EH (cell line): ENCODE measurements around the gene VAMP8.
"Not testable (repeated sequence)": the region's sequence is repeated elsewhere in the genome, so short reads cannot be mapped to it uniquely, and the experiment has no call there.

Source experiments
- DNase-seq: peaks from one replicate; pipeline ENCODE4 v3.0.0-alpha.2; 2015; ENCODE audit warnings: low read depth

VAMP8 gene

DNA sequence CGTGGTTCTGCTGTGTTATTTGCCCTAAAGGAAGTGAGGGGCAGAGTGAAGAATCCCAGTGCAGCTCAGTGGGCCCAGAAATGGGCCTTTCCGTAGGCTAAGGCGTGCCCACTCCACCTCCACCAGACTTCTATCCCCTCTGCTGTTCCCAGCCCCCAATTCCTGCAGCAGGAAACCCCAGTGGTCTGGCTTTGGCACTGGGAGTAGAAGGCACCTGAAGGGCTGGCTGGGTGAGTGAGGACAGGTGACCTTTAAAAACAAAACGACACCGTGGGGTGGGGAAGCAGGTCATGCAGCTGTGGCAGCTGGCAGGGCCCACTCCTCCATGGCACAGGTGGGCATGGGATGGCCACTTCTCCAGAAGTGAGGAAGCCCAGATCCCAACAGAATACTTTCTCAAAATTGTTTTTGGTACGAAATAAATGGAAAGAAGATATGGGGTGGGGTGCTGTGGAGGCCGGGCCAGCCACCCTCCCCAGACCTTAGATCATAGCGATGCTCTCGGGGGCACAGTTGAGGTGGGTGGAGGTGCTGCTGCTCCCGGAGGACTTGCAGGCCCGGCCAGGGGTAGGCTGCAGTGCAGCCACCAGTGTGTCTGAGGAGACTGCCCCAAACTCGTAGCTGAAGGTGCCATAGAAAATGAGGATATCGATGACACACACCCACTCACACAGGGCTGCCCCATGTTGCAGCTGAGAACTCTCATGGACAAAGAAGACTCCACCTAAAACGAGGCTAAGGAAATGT is 21.4 kb downstream of the VAMP8 start:
- DNase-seq = no peak

DNA sequence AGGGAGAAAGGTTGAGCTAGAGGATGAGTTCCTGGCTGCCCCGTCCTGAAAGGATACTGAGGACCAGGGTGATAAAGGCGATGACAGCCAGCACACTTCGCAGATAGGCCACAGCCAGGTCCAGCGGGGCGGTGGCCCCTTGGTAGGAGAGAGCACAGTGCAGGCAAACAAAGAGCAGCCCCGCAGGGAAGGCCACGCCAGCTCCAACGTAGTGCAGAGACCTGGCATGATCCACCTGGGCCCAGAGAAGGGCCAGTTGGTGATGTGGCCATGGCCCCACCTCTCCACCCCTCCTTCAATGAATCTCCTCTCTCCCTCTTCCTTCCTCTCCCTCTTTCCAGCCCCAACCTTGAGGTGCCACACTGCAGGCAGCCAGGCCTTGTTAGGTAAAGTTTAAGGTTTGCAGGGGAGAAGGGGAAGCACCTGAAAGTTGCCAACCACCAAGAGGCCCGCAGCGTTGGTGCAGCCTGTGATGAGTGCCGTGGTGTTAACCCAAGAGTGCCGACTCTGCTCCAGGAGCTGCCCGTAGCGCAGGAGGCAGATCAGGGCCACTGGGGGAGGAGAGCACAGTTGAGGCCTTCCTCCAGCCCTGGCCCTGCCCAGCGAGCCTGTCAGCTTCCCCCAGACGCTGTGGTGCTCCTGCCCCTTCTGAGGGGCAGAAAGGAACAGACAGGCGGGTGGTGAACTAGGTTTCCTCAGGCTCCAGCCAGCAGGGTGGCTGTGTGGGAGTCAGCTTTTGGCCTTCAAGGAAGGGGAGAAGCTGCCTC is 22.3 kb downstream of the VAMP8 start:
- DNase-seq = no peak

DNA sequence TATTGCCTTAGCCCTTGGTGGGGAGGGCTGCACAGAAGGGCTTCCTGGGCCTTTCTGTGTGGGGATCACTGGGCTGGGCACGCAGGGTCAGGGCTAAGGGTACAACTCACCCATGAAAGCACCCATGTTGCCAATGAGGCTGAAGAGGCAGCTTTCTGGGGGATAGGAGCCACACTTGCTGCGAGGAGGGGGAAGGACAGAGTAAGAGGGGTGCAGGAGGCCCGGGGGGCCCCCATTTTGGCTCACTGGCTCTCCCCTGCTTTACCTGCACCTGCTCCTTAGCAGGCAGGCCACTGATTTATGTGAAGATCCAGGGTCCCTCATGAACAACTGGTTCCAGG is 22.8 kb downstream of the VAMP8 start:
- DNase-seq = no peak

- no peak for DNase-seq
These were observed 23.8 kb downstream of the VAMP8 start for GRCh38 chr2:85600951-85601770.

DNA sequence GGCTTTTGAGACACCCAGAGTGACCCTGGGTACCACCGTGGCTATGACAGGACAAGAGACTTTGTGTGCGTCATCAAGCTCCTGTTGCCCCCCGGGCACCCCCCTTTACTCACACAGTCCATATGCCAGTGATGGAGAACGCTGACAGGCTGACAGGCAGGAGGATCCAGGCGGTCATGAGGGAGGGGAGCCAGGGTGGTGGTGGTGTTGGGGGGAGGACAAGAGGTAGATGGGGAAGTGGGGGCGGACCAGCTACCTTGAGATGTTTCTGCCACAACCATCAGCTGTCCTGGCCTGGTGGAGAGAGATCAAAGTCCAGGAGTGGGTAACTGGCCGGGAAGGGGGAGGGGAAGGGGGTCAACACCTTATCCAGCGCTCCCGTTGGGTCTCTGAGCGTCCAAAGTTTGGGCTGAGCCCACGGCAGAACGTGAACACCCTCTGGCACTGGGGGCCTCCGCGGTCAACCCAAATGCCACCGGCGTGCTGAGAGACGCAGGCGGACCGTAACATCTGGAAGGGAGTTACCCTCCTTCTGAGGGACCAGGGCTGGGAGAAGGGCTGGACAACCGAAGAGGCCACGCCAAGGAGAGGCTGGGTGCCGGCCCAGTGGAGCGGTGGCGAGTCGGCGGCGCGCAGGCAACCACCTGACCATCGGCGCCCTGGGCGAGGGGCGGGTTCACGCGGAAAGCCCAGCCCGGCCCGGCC is 24.5 kb downstream of the VAMP8 start:
- peak; percentile 64 for DNase-seq

DNA sequence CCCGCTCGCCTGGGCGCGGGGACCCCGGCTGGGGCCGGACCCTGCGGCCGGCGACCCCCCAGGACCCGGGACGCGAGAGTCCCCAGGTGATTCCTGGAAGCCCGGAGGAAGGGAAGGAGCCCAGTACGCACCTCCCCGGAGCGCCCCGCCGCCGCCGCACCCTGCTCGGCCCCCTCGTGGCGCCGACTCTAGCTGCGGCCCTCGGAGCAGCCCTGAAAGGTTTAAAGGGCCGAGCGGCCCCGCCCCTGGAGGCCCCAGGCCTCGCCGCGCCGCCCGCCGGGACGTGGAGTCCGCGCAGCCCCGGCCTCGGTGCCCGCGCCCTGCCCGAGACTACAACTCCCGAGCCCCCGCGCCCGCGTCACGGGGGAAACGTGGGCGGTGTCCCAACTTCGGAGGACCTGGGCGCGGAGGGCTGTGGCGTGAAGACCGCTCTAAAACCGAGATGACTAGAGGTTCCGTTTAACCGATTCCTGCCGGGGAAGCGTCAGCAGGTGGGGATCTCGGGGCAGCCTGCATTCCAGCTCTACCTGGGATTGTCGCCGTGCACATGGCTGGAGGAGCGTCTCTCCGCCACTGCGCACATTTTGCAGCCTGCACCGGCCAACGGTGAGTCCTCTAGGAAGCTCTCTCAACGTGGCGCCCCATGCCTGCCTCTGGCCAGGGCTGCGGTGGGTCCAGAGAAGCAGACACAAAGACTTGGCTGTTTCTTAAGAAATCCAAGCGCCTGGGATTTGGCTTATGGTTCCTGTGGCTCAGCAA is 25.3 kb downstream of the VAMP8 start, which contains the start of gene TMEM150A:
TSS of gene TMEM150A (minus strand) at position 223 of the 759 bp plus-strand sequence. CDS start 750 bp downstream, outside the sequence.
- DNase-seq = peak; percentile 91

DNA sequence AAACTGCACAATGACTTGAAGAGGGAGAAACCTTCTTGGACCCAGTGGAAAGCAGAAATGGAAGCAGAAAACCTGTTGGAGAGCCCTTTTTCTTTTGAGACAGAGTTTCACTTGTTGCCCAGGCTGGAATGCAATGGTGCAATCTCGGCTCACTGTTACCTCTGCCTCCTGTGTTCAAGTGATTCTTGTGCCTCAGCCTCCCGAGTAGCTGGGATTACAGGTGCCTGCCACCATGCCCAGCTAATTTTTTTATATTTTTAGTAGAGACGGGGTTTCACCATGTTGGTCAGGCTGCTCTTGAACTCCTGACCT is 26.7 kb downstream of the VAMP8 start:
- DNase-seq = not testable (repeated sequence)

GRCh38 chr2:85604568-85605339 is 27.4 kb downstream of the VAMP8 start:
- DNase-seq = peak; percentile 17

GRCh38 chr2:85605406-85606115 is 28.2 kb downstream of the VAMP8 start:
- DNase-seq = peak; percentile 94

DNA sequence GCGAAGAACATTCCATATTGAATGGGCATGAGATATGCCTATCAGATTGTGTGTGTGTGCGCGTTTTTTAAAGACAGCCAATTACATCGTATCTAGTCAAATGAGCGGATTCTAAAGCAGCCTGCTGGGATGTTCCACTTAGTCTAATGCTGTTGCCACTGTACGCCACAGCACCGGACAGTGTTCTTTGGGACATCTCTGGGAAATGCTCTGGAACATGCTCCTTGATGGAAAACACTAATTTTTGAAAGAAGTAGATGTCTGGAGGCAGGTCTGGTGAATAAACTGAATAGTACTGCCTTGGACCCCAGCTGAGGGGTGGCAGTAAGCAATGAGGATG is 28.7 kb downstream of the VAMP8 start:
- no peak for DNase-seq

- no peak for DNase-seq
These were observed 30.2 kb downstream of the VAMP8 start for GRCh38 chr2:85607268-85608215.

DNA sequence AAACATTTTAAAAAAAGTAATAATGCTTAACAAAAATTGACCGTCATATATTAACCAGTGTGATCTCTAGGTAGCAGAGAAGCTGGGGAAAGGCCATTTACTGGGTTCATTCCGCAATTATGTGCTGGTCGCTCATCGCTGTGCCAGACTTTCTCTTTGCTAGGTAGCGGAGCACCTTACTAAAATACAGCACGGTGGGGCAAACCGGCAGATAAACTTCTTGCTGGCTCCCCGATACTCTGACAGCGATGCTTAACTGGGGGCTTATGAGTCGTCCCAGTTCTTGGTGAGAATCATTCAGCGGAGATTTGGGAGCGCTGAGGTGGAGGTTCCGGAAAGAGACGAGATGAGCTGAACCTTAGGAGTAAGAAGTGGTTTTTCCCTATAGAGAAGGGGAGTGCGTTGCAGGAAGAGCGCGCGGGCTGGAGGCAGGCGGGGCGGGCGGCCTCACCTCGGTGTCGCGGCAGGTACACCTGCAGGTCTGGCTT is 33.9 kb downstream of the VAMP8 start:
- DNase-seq = peak; percentile 12

DNA sequence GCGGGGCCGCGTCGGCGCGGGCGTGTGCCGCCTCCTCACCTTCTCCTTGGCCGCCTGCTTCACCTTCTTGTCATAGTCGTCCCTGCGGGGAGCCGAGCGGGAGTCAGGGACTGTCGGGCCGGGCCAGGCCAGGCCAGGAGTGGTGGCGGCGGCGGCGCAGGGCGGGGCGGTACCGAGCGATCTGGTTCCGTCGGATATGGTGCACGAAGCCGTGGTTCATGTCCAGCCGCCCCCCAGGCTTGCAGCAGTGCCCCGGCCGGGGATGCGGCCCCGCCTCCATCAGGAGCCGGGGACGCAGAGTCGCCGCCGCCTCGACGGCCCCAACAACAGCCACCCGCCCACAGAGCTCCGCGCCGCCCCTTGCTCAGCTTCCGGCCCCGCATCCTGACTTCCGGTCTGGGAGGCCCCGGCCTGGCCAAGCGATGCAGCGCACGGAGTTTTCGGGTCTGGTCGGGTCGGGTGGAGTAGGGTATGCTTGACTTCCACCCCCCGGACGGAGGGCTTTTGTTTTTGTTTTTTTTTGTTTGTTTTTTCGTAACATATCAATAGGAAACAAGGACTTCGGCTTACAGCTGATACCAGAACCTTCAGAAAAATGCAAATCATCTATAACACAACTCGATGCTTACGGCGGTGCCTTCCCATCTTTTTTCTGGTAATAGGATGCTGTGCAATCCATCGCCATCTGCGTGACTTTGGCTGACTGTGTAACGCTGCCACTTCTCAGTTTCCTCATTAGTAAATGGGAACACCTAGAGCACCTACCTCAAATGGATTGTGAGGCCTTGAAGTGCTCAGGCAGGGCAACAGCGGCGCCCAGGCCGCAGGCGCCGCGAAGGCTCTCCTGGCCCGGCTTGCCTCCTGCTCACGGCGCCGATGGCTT is 34.6 kb downstream of the VAMP8 start, which contains the start of gene C2orf68:
TSS of gene C2orf68 (minus strand) at position 362 of the 883 bp plus-strand sequence. CDS start at position 280, 82 bp downstream.
- peak; percentile 86 for DNase-seq

DNA sequence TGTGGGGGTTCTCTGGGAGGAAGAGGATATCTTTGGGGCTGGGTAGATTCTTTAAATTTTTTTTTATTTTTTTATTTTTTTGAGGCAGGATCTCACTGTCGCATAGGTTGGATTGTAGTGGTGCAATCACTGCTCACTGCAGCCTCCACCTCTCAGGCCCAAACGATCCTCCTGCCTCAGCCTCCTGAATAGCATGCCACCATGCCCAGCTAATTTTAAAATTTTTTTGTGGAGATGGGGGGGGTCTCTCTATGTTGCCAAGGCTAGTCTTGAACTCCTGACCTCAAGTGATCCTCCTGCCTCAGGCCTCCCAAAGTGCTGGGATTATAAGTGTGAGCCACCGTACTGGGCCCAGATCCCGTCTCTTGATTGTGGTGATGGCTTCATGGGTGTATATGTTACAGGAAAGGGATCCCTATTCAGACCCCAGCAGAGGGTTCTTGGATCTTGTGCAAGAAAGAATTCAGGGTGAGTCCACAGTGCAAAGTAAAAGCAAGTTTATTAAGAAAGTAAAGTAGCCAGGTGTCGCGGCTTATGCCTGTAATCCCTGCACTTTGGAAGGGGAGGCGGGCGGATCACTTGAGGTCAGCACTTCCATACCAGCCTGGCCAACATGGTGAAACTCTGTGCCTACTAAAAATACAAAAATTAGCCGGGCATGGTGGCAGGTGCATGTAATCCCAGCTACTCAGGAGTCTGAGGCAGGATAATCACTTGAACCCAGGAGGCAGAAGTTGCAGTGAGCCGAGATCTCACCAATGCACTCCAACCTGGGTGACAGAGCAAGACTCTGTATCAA is 36.5 kb downstream of the VAMP8 start:
- no peak for DNase-seq

GRCh38 chr2:85614757-85615156 is 37.4 kb downstream of the VAMP8 start:
- DNase-seq = not testable (repeated sequence)

DNA sequence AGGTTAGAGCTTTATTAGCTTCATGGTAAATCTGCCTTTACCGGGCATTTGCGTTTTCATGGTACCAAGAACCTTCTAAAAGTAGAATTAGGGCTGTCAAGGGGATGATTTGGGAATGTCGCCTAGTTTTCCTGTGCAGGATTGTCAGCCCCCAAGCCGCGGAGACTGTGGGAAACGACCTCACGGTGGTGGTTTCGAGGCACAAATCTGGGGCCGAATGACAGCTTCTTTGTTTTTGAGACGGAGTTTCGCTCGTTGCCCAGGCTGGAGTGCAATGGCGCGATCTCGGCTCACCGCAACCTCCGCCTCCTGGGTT is 38.0 kb downstream of the VAMP8 start:
- DNase-seq = no peak

- not testable (repeated sequence) for DNase-seq
These were observed 40.3 kb downstream of the VAMP8 start for GRCh38 chr2:85617723-85618122.
